Activated CD4-positive, alpha-beta T cell treated with anti-CD3 and anti-CD28 coated beads, Interleukin-2, amount 10 ng/mL, durations not matched to agents 7 days and 5 days (primary cell): ENCODE results near the gene DPAGT1. TPM values are rescaled to one million over a fixed set of nuclear protein-coding genes. Genes with fewer than 3 reads are reported as not detected.

Source experiments
- CTCF ChIA-PET: fragments of 350-600 bp; sonication (Branson Sonifier 250); formaldehyde crosslinking; loops from one replicate; lab custom pipeline; 2021; ENCODE audit warnings: antibody characterized with exemption; lab: Charles Lee
- POLR2A ChIA-PET: fragments of 350-600 bp; sonication (Branson Sonifier 250); formaldehyde crosslinking; loops from one replicate; lab custom pipeline; 2021; ENCODE audit warnings: antibody characterized with exemption; lab: Charles Lee
- DNase-seq: peaks from one replicate; pipeline ENCODE4 v3.0.0-alpha.2; 2020
- H3K27ac Mint-ChIP-seq: one replicate; pipeline ENCODE4 v1.8.0; 2021; ENCODE audit warnings: mild to moderate bottlenecking, moderate library complexity, mixed read lengths
- H3K27me3 Mint-ChIP-seq: one replicate; pipeline ENCODE4 v1.8.0; 2021; ENCODE audit warnings: mixed read lengths
- H3K36me3 Mint-ChIP-seq: one replicate; pipeline ENCODE4 v1.8.0; 2021; ENCODE audit warnings: low read depth, mixed read lengths
- H3K4me1 Mint-ChIP-seq: one replicate; pipeline ENCODE4 v1.8.0; 2021; ENCODE audit warnings: mixed read lengths
- H3K4me3 Mint-ChIP-seq: one replicate; pipeline ENCODE4 v1.8.0; 2021; ENCODE audit warnings: mild to moderate bottlenecking, moderate library complexity, mixed read lengths
- H3K9me3 Mint-ChIP-seq: one replicate; pipeline ENCODE4 v1.8.0; 2021; ENCODE audit warnings: mixed read lengths
- total RNA-seq, 2 experiments: library from RNA; stranded (reverse); gene quantifications; one replicate each; pipeline ENCODE4 v1.2.3, GENCODE V29; 2021

Gene DPAGT1
- total RNA-seq, 2 experiments from 2014 or later = 48.7 to 60.3 TPM

DNA sequence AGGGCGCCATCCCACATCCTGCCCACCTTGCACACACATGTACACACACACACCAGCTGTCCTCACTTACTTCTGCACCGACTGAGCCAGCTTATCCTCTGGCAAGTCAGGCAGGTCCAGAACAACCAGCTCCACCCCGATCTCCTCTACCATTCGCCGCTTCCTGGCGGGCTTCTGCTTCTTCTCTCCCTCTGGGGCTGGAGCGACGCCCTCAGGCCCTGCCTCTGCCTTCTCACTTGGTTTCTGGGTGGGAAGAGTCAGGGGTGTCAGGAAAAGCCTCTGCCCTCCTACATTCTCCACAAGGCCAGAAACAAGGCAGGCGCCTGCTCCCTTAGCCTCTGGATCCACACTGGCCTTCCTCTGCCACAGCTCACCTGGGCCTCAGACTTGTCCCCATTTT lies 53.0 kb downstream of the DPAGT1 start:
- H3K4me3 Mint-ChIP-seq = no peak overlapping the region

DNA sequence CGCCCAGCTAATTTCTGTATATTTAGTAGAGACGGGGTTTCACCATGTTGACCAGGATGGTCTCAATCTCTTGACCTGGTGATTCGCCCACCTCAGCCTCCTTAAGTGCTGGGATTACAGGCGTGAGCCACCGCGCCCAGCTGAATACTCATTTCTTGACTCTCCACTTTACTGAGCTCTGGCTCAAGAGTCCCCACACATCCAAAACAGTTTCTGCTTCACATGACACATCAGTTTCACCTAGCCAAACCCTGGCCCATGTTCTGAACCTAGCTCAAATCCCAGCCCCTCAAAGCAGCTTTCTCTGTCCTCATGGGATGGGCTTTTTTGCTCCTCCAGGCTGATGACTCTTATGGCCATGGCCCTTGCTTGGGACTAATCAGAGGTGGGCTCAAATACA lies 54.4 kb downstream of the DPAGT1 start:
- ChIA-PET CTCF (interaction anchor here (0.6 to 2.4 kb wide), 8 partner anchors 9 to 257 kb away, joined by 3 to 10 read pairs (median 4); partner anchors contain the start of genes HYOU1 and SLC37A4), POLR2A (no interaction called here)
- Mint-ChIP-seq H3K27me3 (no peaks in the 10 kb centered on the region), H3K4me3 (no peak overlapping the region), H3K4me1 (peaks cover 9% of the 10 kb centered on the region), H3K27ac (no peak overlapping the region), H3K36me3 (peaks cover 60% of the 10 kb centered on the region), H3K9me3 (no peaks in the 10 kb centered on the region)
- no peak for DNase-seq

More for the DNA sequence above, 53.0 kb downstream of the DPAGT1 start:
- Mint-ChIP-seq H3K27ac (no peak overlapping the region), H3K27me3 (no peaks in the 10 kb centered on the region), H3K9me3 (no peaks in the 10 kb centered on the region), H3K4me1 (peaks cover 14% of the 10 kb centered on the region), H3K36me3 (peaks cover 73% of the 10 kb centered on the region)
- DNase-seq = no peak
- POLR2A ChIA-PET = interaction anchor here (0.6 kb wide), 1 partner anchor 50 kb away, joined by 3 read pairs; the partner anchor contains the start of gene CENATAC
- CTCF ChIA-PET = interaction anchor here (0.6 to 2.4 kb wide), 6 partner anchors 8 to 74 kb away, joined by 3 to 10 read pairs (median 4); partner anchors contain the start of genes HYOU1 and SLC37A4

Other genes starting within 250 kb of the DPAGT1 start
- gene CXCR5, start 218.0 kb downstream of the DPAGT1 start, total RNA-seq = under 1 TPM; 0.50 to 0.52 TPM
- 100 to 1,000 TPM; 103 to 109 TPM for gene BCL9L, start 175.9 kb downstream of the DPAGT1 start, total RNA-seq
- under 1 TPM in 1 of 2 experiments, not detected in 1; 0.60 TPM for gene UPK2, start 145.6 kb downstream of the DPAGT1 start, total RNA-seq
- not detected for gene FOXR1, start 130.1 kb downstream of the DPAGT1 start, total RNA-seq
- gene CENATAC, start 103.7 kb downstream of the DPAGT1 start, total RNA-seq = 10 to 100 TPM; 40.4 to 47.2 TPM
- 1,000 to 10,000 TPM; 1,054 to 1,196 TPM for gene RPS25, start 83.5 kb downstream of the DPAGT1 start, total RNA-seq
- 10 to 100 TPM; 58.5 to 65.4 TPM for gene TRAPPC4, start 83.1 kb downstream of the DPAGT1 start, total RNA-seq
- 10 to 100 TPM; 17.9 to 19.4 TPM for gene SLC37A4, start 71.0 kb downstream of the DPAGT1 start, total RNA-seq
- 100 to 1,000 TPM; 117 to 119 TPM for gene HYOU1, start 44.6 kb downstream of the DPAGT1 start, total RNA-seq
- gene VPS11, start 34.0 kb downstream of the DPAGT1 start, total RNA-seq = 10 to 100 TPM; 39.7 to 40.0 TPM
- gene HMBS, start 17.0 kb downstream of the DPAGT1 start, total RNA-seq = 10 to 100 TPM; 21.6 to 23.2 TPM
- gene C2CD2L, start 5.5 kb upstream of the DPAGT1 start, total RNA-seq = 10 to 100 TPM; 28.4 to 30.0 TPM
- gene HINFP, start 19.7 kb upstream of the DPAGT1 start, total RNA-seq = 10 to 100 TPM; 47.6 to 48.0 TPM
- gene ABCG4, start 47.2 kb upstream of the DPAGT1 start, total RNA-seq = under 1 TPM in 1 of 2 experiments, not detected in 1; 0.15 TPM
- 10 to 100 TPM; 24.2 to 28.5 TPM for gene NLRX1, start 66.9 kb upstream of the DPAGT1 start, total RNA-seq
- under 1 TPM; 0.57 to 0.58 TPM for gene NHERF4, start 83.6 kb upstream of the DPAGT1 start, total RNA-seq
- gene CBL, start 104.5 kb upstream of the DPAGT1 start, total RNA-seq = 10 to 100 TPM; 45.1 to 53.9 TPM
- 1 to 10 TPM; 1.0 to 1.4 TPM for gene MCAM, start 215.3 kb upstream of the DPAGT1 start, total RNA-seq
- 10 to 100 TPM; 38.3 to 38.8 TPM for gene RNF26, start 232.7 kb upstream of the DPAGT1 start, total RNA-seq
- gene C1QTNF5, start 239.0 kb upstream of the DPAGT1 start, total RNA-seq = not detected
- gene MFRP, start 244.9 kb upstream of the DPAGT1 start, total RNA-seq = not detected